ENCODE measurements around the gene KLHL6.

DNA sequence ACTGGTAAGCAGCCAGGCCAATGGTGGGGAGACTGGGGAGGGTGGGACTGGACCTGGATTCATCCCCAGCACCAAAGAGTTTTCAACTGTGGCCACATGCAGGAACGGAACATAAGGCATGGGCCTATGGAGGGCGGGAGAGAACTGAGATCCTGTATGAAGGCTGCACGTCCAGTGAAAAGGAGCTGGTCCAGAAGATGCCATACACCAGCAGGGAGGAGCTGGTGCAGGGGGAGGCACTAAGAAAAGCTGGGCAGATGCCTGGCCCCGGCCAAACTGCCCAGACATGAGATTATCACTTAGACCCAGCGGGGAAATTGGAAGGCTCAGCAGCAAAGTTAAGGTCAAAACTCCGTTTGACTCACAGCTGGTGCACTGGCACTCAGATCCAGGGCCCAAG is 69.0 kb downstream of the KLHL6 start:
- TF ChIP-seq, protein P1, sequence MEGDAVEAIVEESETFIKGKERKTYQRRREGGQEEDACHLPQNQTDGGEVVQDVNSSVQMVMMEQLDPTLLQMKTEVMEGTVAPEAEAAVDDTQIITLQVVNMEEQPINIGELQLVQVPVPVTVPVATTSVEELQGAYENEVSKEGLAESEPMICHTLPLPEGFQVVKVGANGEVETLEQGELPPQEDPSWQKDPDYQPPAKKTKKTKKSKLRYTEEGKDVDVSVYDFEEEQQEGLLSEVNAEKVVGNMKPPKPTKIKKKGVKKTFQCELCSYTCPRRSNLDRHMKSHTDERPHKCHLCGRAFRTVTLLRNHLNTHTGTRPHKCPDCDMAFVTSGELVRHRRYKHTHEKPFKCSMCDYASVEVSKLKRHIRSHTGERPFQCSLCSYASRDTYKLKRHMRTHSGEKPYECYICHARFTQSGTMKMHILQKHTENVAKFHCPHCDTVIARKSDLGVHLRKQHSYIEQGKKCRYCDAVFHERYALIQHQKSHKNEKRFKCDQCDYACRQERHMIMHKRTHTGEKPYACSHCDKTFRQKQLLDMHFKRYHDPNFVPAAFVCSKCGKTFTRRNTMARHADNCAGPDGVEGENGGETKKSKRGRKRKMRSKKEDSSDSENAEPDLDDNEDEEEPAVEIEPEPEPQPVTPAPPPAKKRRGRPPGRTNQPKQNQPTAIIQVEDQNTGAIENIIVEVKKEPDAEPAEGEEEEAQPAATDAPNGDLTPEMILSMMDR (IDR thresholded peaks at IDR 0.05): no peak
- TF ChIP-seq POLR2A (IDR thresholded peaks at IDR 0.05) (no peak), EP300 (IDR thresholded peaks at IDR 0.05) (no peak)

Measured in sigmoid colon (tissue), 4 donors.